ENCODE measurements around the gene LRRC75B. TPM values are rescaled to one million over a fixed set of nuclear protein-coding genes. Genes with fewer than 3 reads are reported as not detected.
A peak's percentile ranks its signal among the peaks of the same experiment; 100 is the strongest.

Gene LRRC75B
- total and polyA plus RNA-seq, 2 of the 13 experiments (the other 11 are each of a cell fraction or from before 2014, with no cell fraction given), result 11.8 to 34.8 TPM

DNA sequence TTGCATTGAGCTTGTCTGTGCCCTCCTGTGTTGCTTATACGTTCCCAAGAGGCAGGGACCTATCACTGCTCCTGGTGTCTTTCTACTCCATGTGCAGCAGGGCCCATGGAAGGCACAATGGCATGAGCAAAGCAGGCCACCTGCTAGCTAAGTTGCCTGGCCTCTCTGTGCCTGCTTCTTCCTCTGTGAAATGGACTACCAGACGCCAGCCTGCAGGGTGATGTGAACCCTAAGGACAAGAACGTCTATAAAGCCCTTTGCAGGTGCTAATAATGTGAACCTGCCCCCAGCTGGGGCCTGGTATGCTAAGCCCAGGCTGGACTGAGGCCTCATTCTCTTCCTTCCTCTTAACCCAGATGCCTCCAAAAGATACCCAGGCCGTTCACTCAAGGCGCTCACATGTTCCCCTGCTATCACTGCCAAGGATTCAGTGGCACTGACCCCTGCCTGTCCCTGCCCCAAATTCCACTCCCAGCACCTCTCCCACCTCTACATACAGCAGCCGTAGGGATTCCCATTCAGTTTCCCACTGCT lies 41.9 kb downstream of the LRRC75B start:
- in situ Hi-C loops (cut with HindIII; ENCODE audit: extremely low pct_ligation_motif_present, low pct_unique_long_range_greater_than_20kb) (no loop called here), intact Hi-C loops (cut with micrococcal nuclease; ENCODE audit: unreplicated experiment) (loop anchor here (2.0 kb wide), 1 partner anchor 52 kb away; the partner anchor contains the start of gene GGT1)
- Histone ChIP-seq H3K4me3 (replicated peaks in 1 of 3; ENCODE audit: insufficient read depth in 1 of 3, low read depth in 2 of 3, low read length in 3 of 3) (peak overlapping the region in 1 of 3 experiments; percentile 51; a peak in 2 of 6 replicates), H3K4me2 (ENCODE audit: low read depth, low read length) (peak overlapping the region; percentile 92), H4K20me1 (ENCODE audit: insufficient read depth, low read length) (no peaks in the 10 kb centered on the region), H3K27me3 (ENCODE audit: control insufficient read depth in 1 of 2, insufficient read depth in 2 of 2, low read length in 2 of 2) (no peaks in the 10 kb centered on the region; a peak in 1 of 5 replicates), H3K4me1 (ENCODE audit: insufficient read depth, low read length) (peaks cover 75% of the 10 kb centered on the region), H3K79me2 (ENCODE audit: insufficient read depth, low read length) (peaks cover 62% of the 10 kb centered on the region), H3K27ac (ENCODE audit: extremely low read length, insufficient read depth, low read length) (peak overlapping the region; percentile 98), H3K9ac (ENCODE audit: insufficient read depth, low read depth, low read length) (peak overlapping the region; percentile 84), H3K36me3 (replicated peaks in 1 of 2; ENCODE audit: control insufficient read depth in 1 of 2, insufficient read depth in 2 of 2, low read length in 2 of 2) (peaks cover 16 to 35% of the 10 kb centered on the region in 2 experiments), H2AFZ (ENCODE audit: low read length) (no peak overlapping the region), H3K9me3 (ENCODE audit: low read length) (no peaks in the 10 kb centered on the region)
- BruUV-seq (replicated peaks), result no TSS peak
- ATAC-seq (no peak), DNase-seq (ENCODE audit: low spot score) (no peak), FAIRE-seq (no peak)
- POLR2A ChIA-PET, result interaction anchor here (0.7 to 9.3 kb wide), 16 partner anchors 9 to 52 kb away, joined by 3 to 138 read pairs (median 12); partner anchors contain the start of genes GGT1 and LRRC75B
- WGBS (ENCODE audit: low lambda C conversion rate), result 49% methylated on average over 5 of the region's 6 CpGs
- CTCF ChIA-PET (ENCODE audit: low intra/inter-chr PET ratio, low total read pairs), result no interaction called here
- TF ChIP-seq HINFP (CRISPR knock-in tag; IDR thresholded peaks at IDR 0.05; ENCODE audit: low read depth), result 0 out of 2 replicates have a peak, but pooled peaks have one; percentile 18
- TF ChIP-seq POLR2A (IDR thresholded peaks at IDR 0.05; ENCODE audit: insufficient read depth in 1 of 2, low read depth in 2 of 2, low read length in 2 of 2), result peak in 1 of 2 experiments; percentile 6; a peak in 1 of 4 replicates
- 0 out of 2 replicates have a peak, but pooled peaks have one; percentile 15 for TF ChIP-seq ETS1 (CRISPR knock-in tag; IDR thresholded peaks at IDR 0.05)
- TF ChIP-seq, protein P1, sequence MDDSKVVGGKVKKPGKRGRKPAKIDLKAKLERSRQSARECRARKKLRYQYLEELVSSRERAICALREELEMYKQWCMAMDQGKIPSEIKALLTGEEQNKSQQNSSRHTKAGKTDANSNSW (CRISPR knock-in tag; IDR thresholded peaks at IDR 0.05; ENCODE audit: borderline replicate concordance), result no peak
- TF ChIP-seq ZNF570 (CRISPR knock-in tag; IDR thresholded peaks at IDR 0.05; ENCODE audit: borderline replicate concordance), result no peak
- TF ChIP-seq ZNF83 (CRISPR knock-in tag; IDR thresholded peaks at IDR 0.05; ENCODE audit: borderline replicate concordance), result 0 out of 2 replicates have a peak, but pooled peaks have one; percentile 67
- TF ChIP-seq PLRG1 (conservative IDR thresholded peaks at IDR 0.05), result no peak
- peak; percentile 47; the same call in 1 of the 2 replicates for TF ChIP-seq ZBTB7A (CRISPR knock-in tag; IDR thresholded peaks at IDR 0.05)
- peak; percentile 34; the same call in 1 of the 2 replicates for TF ChIP-seq ZFX (CRISPR knock-in tag; IDR thresholded peaks at IDR 0.05; ENCODE audit: low read depth)
- TF ChIP-seq ZNF550 (CRISPR knock-in tag; IDR thresholded peaks at IDR 0.05; ENCODE audit: borderline replicate concordance), result 0 out of 2 replicates have a peak, but pooled peaks have one; percentile 11
- TF ChIP-seq, protein P2, sequence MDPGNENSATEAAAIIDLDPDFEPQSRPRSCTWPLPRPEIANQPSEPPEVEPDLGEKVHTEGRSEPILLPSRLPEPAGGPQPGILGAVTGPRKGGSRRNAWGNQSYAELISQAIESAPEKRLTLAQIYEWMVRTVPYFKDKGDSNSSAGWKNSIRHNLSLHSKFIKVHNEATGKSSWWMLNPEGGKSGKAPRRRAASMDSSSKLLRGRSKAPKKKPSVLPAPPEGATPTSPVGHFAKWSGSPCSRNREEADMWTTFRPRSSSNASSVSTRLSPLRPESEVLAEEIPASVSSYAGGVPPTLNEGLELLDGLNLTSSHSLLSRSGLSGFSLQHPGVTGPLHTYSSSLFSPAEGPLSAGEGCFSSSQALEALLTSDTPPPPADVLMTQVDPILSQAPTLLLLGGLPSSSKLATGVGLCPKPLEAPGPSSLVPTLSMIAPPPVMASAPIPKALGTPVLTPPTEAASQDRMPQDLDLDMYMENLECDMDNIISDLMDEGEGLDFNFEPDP (CRISPR knock-in tag; conservative IDR thresholded peaks at IDR 0.05), result 0 out of 2 replicates have a peak, but pooled peaks have one; percentile 41
- TF ChIP-seq, protein P3, sequence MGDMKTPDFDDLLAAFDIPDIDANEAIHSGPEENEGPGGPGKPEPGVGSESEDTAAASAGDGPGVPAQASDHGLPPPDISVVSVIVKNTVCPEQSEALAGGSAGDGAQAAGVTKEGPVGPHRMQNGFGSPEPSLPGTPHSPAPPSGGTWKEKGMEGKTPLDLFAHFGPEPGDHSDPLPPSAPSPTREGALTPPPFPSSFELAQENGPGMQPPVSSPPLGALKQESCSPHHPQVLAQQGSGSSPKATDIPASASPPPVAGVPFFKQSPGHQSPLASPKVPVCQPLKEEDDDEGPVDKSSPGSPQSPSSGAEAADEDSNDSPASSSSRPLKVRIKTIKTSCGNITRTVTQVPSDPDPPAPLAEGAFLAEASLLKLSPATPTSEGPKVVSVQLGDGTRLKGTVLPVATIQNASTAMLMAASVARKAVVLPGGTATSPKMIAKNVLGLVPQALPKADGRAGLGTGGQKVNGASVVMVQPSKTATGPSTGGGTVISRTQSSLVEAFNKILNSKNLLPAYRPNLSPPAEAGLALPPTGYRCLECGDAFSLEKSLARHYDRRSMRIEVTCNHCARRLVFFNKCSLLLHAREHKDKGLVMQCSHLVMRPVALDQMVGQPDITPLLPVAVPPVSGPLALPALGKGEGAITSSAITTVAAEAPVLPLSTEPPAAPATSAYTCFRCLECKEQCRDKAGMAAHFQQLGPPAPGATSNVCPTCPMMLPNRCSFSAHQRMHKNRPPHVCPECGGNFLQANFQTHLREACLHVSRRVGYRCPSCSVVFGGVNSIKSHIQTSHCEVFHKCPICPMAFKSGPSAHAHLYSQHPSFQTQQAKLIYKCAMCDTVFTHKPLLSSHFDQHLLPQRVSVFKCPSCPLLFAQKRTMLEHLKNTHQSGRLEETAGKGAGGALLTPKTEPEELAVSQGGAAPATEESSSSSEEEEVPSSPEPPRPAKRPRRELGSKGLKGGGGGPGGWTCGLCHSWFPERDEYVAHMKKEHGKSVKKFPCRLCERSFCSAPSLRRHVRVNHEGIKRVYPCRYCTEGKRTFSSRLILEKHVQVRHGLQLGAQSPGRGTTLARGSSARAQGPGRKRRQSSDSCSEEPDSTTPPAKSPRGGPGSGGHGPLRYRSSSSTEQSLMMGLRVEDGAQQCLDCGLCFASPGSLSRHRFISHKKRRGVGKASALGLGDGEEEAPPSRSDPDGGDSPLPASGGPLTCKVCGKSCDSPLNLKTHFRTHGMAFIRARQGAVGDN (CRISPR knock-in tag; IDR thresholded peaks at IDR 0.05), result peak; percentile 71
- TF ChIP-seq, protein P4, sequence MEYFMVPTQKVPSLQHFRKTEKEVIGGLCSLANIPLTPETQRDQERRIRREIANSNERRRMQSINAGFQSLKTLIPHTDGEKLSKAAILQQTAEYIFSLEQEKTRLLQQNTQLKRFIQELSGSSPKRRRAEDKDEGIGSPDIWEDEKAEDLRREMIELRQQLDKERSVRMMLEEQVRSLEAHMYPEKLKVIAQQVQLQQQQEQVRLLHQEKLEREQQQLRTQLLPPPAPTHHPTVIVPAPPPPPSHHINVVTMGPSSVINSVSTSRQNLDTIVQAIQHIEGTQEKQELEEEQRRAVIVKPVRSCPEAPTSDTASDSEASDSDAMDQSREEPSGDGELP (IDR thresholded peaks at IDR 0.05; ENCODE audit: borderline replicate concordance, low read depth), result 0 out of 2 replicates have a peak, but pooled peaks have one; percentile 21

Data from HepG2 (cell line).